Umbilical cord (tissue), 2 donors: ENCODE data around the gene SPTBN5. TPM values are rescaled to one million over a fixed set of nuclear protein-coding genes. Genes with fewer than 3 reads are reported as not detected.

Source experiments
- DNase-seq: peaks from one replicate; pipeline ENCODE4 v3.0.0-alpha.2; 2015; ENCODE audit warnings: low spot score
- total RNA-seq: library from RNA; depleted of rRNA; stranded (reverse); fragments of >200 nt; gene quantifications from one replicate; pipeline ENCODE4 v1.2.3, GENCODE V29; 2014; ENCODE audit warnings: low replicate concordance; ENCODE audit not compliant: insufficient read depth

SPTBN5 gene
- 2.2 TPM for total RNA-seq

- DNase-seq, result no peak
Measured at GRCh38 chr15:41893422-41894250, at the start of gene SPTBN5. TSS of gene SPTBN5 (minus strand) at chr15:41894053. CDS start at chr15:41893497, 556 bp downstream.

GRCh38 chr15:41942886-41943285 is 49.0 kb upstream of the SPTBN5 start:
- DNase-seq, result no peak

- DNase-seq, result no peak
Measured at GRCh38 chr15:41941644-41942415, 48.0 kb upstream of the SPTBN5 start.

GRCh38 chr15:41940441-41940857 is 46.6 kb upstream of the SPTBN5 start:
- no peak for DNase-seq

- no peak for DNase-seq
Measured at GRCh38 chr15:41939986-41940385, 46.1 kb upstream of the SPTBN5 start.

- DNase-seq, result no peak
Measured at GRCh38 chr15:41937568-41937923, 43.7 kb upstream of the SPTBN5 start.

GRCh38 chr15:41936649-41937567 is 43.1 kb upstream of the SPTBN5 start:
- peak; percentile 45 for DNase-seq

- no peak for DNase-seq
Measured at GRCh38 chr15:41936155-41936554, 42.3 kb upstream of the SPTBN5 start.

GRCh38 chr15:41935566-41936020 is 41.7 kb upstream of the SPTBN5 start:
- DNase-seq, result no peak

- DNase-seq, result no peak
Measured at GRCh38 chr15:41934843-41935242, 41.0 kb upstream of the SPTBN5 start.

GRCh38 chr15:41933771-41934170 is 39.9 kb upstream of the SPTBN5 start:
- DNase-seq, result no peak

GRCh38 chr15:41933326-41933725 is 39.5 kb upstream of the SPTBN5 start:
- DNase-seq, result no peak

- DNase-seq, result no peak
Measured at GRCh38 chr15:41932511-41933289, 38.8 kb upstream of the SPTBN5 start.

- no peak for DNase-seq
Measured at GRCh38 chr15:41932101-41932500, 38.2 kb upstream of the SPTBN5 start.

- DNase-seq, result no peak
Measured at GRCh38 chr15:41930867-41931222, 37.0 kb upstream of the SPTBN5 start.

GRCh38 chr15:41930221-41930866 is 36.5 kb upstream of the SPTBN5 start:
- DNase-seq, result peak; percentile 72

- DNase-seq, result no peak
Measured at GRCh38 chr15:41928637-41929620, 35.1 kb upstream of the SPTBN5 start.

- DNase-seq, result no peak
Measured at GRCh38 chr15:41928100-41928499, 34.2 kb upstream of the SPTBN5 start.

- no peak for DNase-seq
Measured at GRCh38 chr15:41927536-41927935, 33.7 kb upstream of the SPTBN5 start.
